22Rv1 (cell line): ENCODE data around the gene SLC35F3.
"Not testable (repeated sequence)": the region's sequence is repeated elsewhere in the genome, so short reads cannot be mapped to it uniquely, and the experiment has no call there.

ENCODE experiments used
- H3K27ac ChIP-seq: fragments of 450-650 bp; 2 replicates; pipeline ENCODE4 v1.5.1; 2017
- CTCF ChIP-seq: fragments of 450-650 bp; IDR thresholded peaks from 2 replicates; pipeline ENCODE4 v1.5.1; 2017; ENCODE audit warnings: mild to moderate bottlenecking
- ZFX ChIP-seq: fragments of 450-650 bp; IDR thresholded peaks from 2 replicates; pipeline ENCODE4 v1.6.1; 2017; ENCODE audit warnings: antibody characterized with exemption, borderline replicate concordance

SLC35F3 gene

GRCh38 chr1:234205966-234206365, 301.5 kb downstream of the SLC35F3 start:
- TF ChIP-seq ZFX (no peak), CTCF (no peak)
- no peak overlapping the region for H3K27ac ChIP-seq

- TF ChIP-seq ZFX (no peak), CTCF (no peak)
- no peak overlapping the region for H3K27ac ChIP-seq
Observed at GRCh38 chr1:234206651-234207284, 302.3 kb downstream of the SLC35F3 start.

- TF ChIP-seq ZFX = no peak
- no peak for TF ChIP-seq CTCF
- no peak overlapping the region for H3K27ac ChIP-seq
Observed at GRCh38 chr1:234208351-234208750, 303.9 kb downstream of the SLC35F3 start.

GRCh38 chr1:234208791-234209190, 304.3 kb downstream of the SLC35F3 start:
- TF ChIP-seq ZFX (no peak), CTCF (no peak)
- no peak overlapping the region for H3K27ac ChIP-seq

GRCh38 chr1:234210429-234210828, 306.0 kb downstream of the SLC35F3 start:
- H3K27ac ChIP-seq = not testable (repeated sequence)

- H3K27ac ChIP-seq = not testable (repeated sequence)
Observed at GRCh38 chr1:234211855-234212254, 307.4 kb downstream of the SLC35F3 start.

- TF ChIP-seq ZFX (no peak), CTCF (peak; percentile 80)
- H3K27ac ChIP-seq = no peak overlapping the region
Observed at GRCh38 chr1:234212764-234213657, 308.5 kb downstream of the SLC35F3 start.

GRCh38 chr1:234213658-234214128, 309.2 kb downstream of the SLC35F3 start:
- no peak for TF ChIP-seq ZFX
- TF ChIP-seq CTCF = no peak

More at GRCh38 chr1:234213658-234214128, 309.2 kb downstream of the SLC35F3 start:
- H3K27ac ChIP-seq = no peak overlapping the region
